ENCODE data around the gene DYSF.

The DYSF gene

DNA sequence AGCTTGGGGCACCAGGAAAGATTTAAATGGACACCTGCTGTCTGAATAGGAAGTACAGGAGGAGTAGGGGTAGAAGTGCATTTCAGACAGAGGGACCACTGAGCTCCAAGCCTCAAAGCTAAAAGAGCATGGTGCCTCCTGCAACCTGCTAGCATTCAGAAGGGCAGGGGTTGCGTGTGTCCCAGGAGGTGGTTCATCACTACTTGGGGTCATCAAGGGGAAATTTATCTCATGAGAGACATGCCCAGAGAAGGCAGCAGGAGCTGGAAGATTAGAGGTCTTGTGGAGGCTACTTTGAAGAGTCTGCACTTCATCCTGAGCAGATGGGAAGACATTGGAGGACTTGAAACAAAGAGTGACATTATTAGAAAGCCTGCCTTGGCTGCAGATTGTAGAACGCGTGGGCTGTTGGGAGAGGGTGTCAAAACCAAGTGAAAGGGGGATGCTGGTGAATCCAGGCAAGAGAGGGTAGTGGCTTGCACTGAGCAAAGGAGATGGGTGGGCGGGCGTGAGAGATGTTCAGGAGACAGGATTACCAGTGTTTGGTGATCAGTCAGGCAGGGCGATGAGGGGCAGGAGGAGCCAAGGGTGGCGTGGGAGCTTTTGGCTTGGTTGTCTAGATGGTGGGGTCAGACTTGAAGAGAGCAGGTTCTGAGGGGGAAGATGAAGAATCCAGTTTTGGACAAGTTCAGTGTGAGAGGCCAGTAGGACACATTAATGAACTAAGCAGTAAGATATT, 154.0 kb downstream of the DYSF start:
- no peak overlapping the region for H3K4me3 ChIP-seq (ENCODE audit: low read depth, low read length)
- peak; percentile 48 for TF ChIP-seq EGR2 (tag by site-specific recombination; IDR thresholded peaks at IDR 0.05; ENCODE audit: low read depth)
- TF ChIP-seq, protein P1, sequence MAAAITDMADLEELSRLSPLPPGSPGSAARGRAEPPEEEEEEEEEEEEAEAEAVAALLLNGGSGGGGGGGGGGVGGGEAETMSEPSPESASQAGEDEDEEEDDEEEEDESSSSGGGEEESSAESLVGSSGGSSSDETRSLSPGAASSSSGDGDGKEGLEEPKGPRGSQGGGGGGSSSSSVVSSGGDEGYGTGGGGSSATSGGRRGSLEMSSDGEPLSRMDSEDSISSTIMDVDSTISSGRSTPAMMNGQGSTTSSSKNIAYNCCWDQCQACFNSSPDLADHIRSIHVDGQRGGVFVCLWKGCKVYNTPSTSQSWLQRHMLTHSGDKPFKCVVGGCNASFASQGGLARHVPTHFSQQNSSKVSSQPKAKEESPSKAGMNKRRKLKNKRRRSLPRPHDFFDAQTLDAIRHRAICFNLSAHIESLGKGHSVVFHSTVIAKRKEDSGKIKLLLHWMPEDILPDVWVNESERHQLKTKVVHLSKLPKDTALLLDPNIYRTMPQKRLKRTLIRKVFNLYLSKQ (tag by site-specific recombination; IDR thresholded peaks at IDR 0.05; ENCODE audit: borderline replicate concordance), result no peak
- no peaks in the 10 kb centered on the region for H3K4me1 ChIP-seq (ENCODE audit: control insufficient read depth, insufficient read depth, low read length)
- ChIA-PET CTCF (interaction anchor here (0.7 kb wide), 1 partner anchor 179 kb away, joined by 3 read pairs; no protein-coding TSS in a partner anchor), POLR2A (no interaction called here)
- H3K9me3 ChIP-seq (ENCODE audit: control insufficient read depth, insufficient read depth, low read depth, low read length), result no peaks in the 10 kb centered on the region
- H3K36me3 ChIP-seq (ENCODE audit: control insufficient read depth in 2 of 2, insufficient read depth in 1 of 2, low read length in 2 of 2), result no peaks in the 10 kb centered on the region
- H3K27ac ChIP-seq (ENCODE audit: extremely low read depth, low read depth, low read length), result no peak overlapping the region

DNA sequence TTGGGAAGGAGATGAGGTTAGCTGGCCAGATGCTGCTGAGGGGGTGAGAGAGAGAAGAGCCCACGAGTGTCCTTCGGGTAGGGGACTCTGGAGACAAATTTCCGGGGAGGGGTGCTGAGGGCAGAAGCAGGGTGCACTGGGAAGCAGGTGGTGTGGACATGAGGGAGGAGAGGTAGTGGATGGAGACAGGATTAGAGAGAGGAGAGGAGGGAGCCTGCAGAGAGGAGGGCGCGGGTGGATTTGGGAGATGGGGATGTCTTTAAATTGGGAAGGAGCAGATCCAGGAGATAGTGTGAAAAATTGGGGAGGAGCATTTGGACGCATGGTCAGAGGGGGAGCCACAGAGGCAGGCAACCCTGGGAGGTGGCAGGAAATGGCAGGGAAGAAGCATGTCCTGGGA, 154.7 kb downstream of the DYSF start:
- Histone ChIP-seq H3K36me3 (ENCODE audit: control insufficient read depth in 2 of 2, insufficient read depth in 1 of 2, low read length in 2 of 2) (no peaks in the 10 kb centered on the region), H3K4me1 (ENCODE audit: control insufficient read depth, insufficient read depth, low read length) (no peaks in the 10 kb centered on the region), H3K4me3 (ENCODE audit: low read depth, low read length) (no peak overlapping the region), H3K9me3 (ENCODE audit: control insufficient read depth, insufficient read depth, low read depth, low read length) (no peaks in the 10 kb centered on the region), H3K27ac (ENCODE audit: extremely low read depth, low read depth, low read length) (no peak overlapping the region)
- ChIA-PET CTCF (interaction anchor here (0.6 to 0.7 kb wide), 3 partner anchors 81 to 385 kb away, joined by 3 read pairs; no protein-coding TSS in a partner anchor), POLR2A (no interaction called here)
- TF ChIP-seq ZBTB7A (tag by site-specific recombination; IDR thresholded peaks at IDR 0.05; ENCODE audit: low read depth), result no peak

DNA sequence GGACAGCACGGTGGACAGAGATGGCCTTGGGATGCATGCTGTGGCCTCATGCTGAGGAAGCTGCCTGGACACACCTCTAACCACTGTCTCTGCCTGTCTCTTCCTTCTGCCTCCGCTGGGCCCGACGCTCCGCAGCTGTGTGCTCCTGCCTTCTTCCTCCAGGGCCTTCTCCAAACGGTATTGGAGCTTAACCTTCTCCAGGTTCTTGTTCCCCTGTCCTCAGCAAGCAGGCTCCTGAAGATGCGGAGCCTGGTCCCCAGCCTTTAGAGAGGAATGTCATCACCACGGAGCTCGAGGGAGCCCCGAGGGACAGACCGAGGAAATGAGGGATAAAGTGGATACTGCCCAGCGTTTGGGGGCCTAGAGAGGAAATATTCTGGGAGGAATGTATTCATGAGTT, 155.1 kb downstream of the DYSF start:
- Histone ChIP-seq H3K4me3 (ENCODE audit: low read depth, low read length) (no peak overlapping the region), H3K9me3 (ENCODE audit: control insufficient read depth, insufficient read depth, low read depth, low read length) (no peaks in the 10 kb centered on the region), H3K36me3 (ENCODE audit: control insufficient read depth in 2 of 2, insufficient read depth in 1 of 2, low read length in 2 of 2) (no peaks in the 10 kb centered on the region), H3K4me1 (ENCODE audit: control insufficient read depth, insufficient read depth, low read length) (no peaks in the 10 kb centered on the region), H3K27ac (ENCODE audit: extremely low read depth, low read depth, low read length) (no peak overlapping the region)
- TF ChIP-seq, protein P2, sequence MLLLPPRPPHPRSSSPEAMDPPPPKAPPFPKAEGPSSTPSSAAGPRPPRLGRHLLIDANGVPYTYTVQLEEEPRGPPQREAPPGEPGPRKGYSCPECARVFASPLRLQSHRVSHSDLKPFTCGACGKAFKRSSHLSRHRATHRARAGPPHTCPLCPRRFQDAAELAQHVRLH (tag by site-specific recombination; IDR thresholded peaks at IDR 0.05), result no peak
- TF ChIP-seq ZIC2 (tag by site-specific recombination; IDR thresholded peaks at IDR 0.05) (no peak), YY1 (tag by site-specific recombination; IDR thresholded peaks at IDR 0.05) (no peak)
- ChIA-PET POLR2A (no interaction called here), CTCF (interaction anchor here (0.6 to 0.7 kb wide), 3 partner anchors 80 to 385 kb away, joined by 3 read pairs; no protein-coding TSS in a partner anchor)

DNA sequence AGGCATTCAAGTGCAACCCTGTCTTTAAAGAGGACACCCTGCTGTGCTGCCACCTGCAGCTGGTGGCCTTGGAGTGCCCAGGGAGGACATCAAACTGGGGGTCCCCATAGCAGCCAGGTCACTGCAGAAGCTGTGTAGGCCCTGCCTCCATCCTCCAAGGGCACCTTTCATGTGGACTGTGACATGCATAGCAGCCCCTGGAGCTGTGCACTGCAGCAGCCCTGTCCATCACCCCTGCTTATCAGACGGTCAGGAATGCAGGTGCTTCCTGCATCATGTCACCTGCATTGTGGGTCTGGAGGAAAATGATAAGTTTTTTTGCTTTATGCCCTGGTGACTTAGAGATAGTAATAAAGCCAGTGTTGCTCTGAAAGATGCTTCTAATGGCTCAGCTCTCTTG, 155.7 kb downstream of the DYSF start:
- no peak overlapping the region for H3K27ac ChIP-seq (ENCODE audit: extremely low read depth, low read depth, low read length)
- ChIA-PET POLR2A (no interaction called here), CTCF (interaction anchor here (0.7 to 1.7 kb wide), 7 partner anchors 9 to 541 kb away, joined by 3 to 5 read pairs (median 4); no protein-coding TSS in a partner anchor)
- no peak overlapping the region for H3K4me3 ChIP-seq (ENCODE audit: low read depth, low read length)
- no peaks in the 10 kb centered on the region for H3K9me3 ChIP-seq (ENCODE audit: control insufficient read depth, insufficient read depth, low read depth, low read length)
- no peaks in the 10 kb centered on the region for H3K36me3 ChIP-seq (ENCODE audit: control insufficient read depth in 2 of 2, insufficient read depth in 1 of 2, low read length in 2 of 2)
- no peak for TF ChIP-seq ZNF677 (tag by site-specific recombination; IDR thresholded peaks at IDR 0.05)
- no peaks in the 10 kb centered on the region for H3K4me1 ChIP-seq (ENCODE audit: control insufficient read depth, insufficient read depth, low read length)

DNA sequence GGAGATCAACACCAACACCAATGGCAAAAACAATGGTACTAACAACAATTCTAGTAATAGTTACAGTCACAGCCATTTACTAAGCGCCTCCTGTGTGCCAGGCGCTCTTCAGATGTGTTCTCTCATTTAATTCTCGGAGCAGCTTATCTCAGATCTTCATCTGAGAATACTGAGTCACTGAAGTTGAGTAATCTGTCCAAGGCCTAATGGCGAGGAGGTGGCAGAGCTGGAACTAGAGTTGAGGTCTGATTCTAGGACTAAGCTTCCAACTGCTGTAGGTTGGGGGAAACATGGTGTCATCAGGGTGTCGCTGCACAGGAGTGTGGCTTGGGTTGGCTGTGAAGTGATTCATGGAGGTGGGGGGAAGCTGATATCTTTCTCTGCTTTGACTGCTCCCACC, 156.1 kb downstream of the DYSF start:
- CTCF ChIA-PET, result interaction anchor here (0.7 to 1.7 kb wide), 12 partner anchors 9 to 541 kb away, joined by 3 to 8 read pairs (median 3); no protein-coding TSS in a partner anchor
- H3K36me3 ChIP-seq (ENCODE audit: control insufficient read depth in 2 of 2, insufficient read depth in 1 of 2, low read length in 2 of 2), result no peaks in the 10 kb centered on the region
- H3K4me3 ChIP-seq (ENCODE audit: low read depth, low read length), result no peak overlapping the region
- no peaks in the 10 kb centered on the region for H3K9me3 ChIP-seq (ENCODE audit: control insufficient read depth, insufficient read depth, low read depth, low read length)
- H3K4me1 ChIP-seq (ENCODE audit: control insufficient read depth, insufficient read depth, low read length), result no peaks in the 10 kb centered on the region
- POLR2A ChIA-PET, result no interaction called here
- H3K27ac ChIP-seq (ENCODE audit: extremely low read depth, low read depth, low read length), result no peak overlapping the region
- no peak for TF ChIP-seq HOXA7 (CRISPR knock-in tag; IDR thresholded peaks at IDR 0.05; ENCODE audit: borderline replicate concordance)
- TF ChIP-seq SCRT1 (tag by site-specific recombination; IDR thresholded peaks at IDR 0.05; ENCODE audit: borderline replicate concordance), result no peak
- no peak for TF ChIP-seq ZNF654 (tag by site-specific recombination; IDR thresholded peaks at IDR 0.05; ENCODE audit: low read depth)
- no peak for TF ChIP-seq HOXC10 (CRISPR knock-in tag; IDR thresholded peaks at IDR 0.05)
- TF ChIP-seq ZNF514 (tag by site-specific recombination; IDR thresholded peaks at IDR 0.05), result no peak
- TF ChIP-seq, protein P3, sequence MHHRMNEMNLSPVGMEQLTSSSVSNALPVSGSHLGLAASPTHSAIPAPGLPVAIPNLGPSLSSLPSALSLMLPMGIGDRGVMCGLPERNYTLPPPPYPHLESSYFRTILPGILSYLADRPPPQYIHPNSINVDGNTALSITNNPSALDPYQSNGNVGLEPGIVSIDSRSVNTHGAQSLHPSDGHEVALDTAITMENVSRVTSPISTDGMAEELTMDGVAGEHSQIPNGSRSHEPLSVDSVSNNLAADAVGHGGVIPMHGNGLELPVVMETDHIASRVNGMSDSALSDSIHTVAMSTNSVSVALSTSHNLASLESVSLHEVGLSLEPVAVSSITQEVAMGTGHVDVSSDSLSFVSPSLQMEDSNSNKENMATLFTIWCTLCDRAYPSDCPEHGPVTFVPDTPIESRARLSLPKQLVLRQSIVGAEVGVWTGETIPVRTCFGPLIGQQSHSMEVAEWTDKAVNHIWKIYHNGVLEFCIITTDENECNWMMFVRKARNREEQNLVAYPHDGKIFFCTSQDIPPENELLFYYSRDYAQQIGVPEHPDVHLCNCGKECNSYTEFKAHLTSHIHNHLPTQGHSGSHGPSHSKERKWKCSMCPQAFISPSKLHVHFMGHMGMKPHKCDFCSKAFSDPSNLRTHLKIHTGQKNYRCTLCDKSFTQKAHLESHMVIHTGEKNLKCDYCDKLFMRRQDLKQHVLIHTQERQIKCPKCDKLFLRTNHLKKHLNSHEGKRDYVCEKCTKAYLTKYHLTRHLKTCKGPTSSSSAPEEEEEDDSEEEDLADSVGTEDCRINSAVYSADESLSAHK (tag by site-specific recombination; IDR thresholded peaks at IDR 0.05), result no peak
- TF ChIP-seq, protein P4, sequence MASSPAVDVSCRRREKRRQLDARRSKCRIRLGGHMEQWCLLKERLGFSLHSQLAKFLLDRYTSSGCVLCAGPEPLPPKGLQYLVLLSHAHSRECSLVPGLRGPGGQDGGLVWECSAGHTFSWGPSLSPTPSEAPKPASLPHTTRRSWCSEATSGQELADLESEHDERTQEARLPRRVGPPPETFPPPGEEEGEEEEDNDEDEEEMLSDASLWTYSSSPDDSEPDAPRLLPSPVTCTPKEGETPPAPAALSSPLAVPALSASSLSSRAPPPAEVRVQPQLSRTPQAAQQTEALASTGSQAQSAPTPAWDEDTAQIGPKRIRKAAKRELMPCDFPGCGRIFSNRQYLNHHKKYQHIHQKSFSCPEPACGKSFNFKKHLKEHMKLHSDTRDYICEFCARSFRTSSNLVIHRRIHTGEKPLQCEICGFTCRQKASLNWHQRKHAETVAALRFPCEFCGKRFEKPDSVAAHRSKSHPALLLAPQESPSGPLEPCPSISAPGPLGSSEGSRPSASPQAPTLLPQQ (tag by site-specific recombination; IDR thresholded peaks at IDR 0.05), result no peak
- no peak for TF ChIP-seq BCL11A (tag by site-specific recombination; IDR thresholded peaks at IDR 0.05; ENCODE audit: low read depth)
- no peak for TF ChIP-seq ZIC2 (tag by site-specific recombination; IDR thresholded peaks at IDR 0.05)
- no peak for TF ChIP-seq SP7 (tag by site-specific recombination; IDR thresholded peaks at IDR 0.05)

Measured in HEK293 (cell line).